HUDEP-2 (cell line): ENCODE results near the gene MRGPRX2.

Experiments
- DNase-seq, 76 experiments: peaks; one replicate each; lab custom pipeline; 2025; ENCODE audit not compliant: unreplicated experiment in 76 of 76; lab: John Stamatoyannopoulos, UW

MRGPRX2 gene

DNA sequence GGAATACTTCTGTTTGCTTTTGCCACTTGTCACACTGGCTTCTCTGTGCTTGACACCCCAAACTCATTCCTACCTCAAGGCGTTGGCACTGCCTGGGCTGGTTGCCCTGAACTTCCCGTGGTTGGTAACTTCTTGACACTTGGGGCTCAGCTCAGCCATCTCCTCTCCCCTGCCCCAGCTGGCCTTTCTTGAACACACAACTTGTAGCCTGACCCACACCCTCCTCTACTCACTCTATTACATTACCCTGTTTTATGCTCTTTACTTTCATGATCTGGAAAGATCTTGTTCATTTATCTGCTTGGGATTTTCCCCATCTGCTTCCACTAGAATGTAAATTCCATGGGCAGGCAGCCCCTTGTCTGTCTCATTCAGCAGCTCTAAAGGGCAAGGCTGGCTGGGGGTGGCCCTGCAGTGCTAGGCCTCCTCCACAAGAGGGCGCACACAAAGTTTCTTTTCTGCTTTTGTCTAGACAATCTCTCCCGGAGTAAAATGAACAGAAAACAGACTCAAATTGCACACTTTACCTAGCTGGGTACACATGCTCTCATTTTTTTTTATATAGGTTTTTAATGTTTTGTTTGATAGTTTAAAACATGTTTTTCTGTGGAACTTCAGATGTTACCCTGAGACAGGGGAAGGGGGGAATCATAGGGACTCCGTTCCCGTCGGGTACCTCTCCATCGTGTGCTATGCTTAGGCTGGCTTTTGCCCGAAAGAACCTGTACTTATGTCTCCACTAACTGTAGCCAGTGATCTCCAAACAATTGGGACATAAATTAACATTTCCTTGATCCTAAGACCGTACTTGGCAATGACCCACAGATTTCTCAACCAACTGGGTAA lies 16.4 kb upstream of the MRGPRX2 start:
- DNase-seq = peak in 42 of 76 experiments; percentile 1 to 52 (median 20)

DNA sequence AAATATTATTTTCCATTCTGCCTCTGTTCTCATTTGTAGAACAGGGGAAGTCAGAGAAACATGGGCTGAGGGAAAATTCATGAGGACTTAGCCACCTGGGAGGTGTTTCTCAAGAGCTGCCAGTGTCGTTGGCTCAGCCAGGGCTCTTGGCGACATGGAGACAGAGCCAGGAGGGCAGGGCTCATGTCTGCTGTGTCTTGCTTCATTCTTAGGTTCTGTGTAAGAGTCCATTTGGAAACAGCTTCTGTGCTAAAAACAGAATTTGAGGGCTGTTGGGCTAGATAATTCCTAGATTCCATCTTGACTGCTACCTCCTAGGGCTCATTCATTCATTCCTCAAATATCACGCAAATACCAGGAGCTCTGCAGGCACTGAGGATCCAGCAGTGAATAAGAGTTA lies 15.1 kb upstream of the MRGPRX2 start:
- DNase-seq = no peak

DNA sequence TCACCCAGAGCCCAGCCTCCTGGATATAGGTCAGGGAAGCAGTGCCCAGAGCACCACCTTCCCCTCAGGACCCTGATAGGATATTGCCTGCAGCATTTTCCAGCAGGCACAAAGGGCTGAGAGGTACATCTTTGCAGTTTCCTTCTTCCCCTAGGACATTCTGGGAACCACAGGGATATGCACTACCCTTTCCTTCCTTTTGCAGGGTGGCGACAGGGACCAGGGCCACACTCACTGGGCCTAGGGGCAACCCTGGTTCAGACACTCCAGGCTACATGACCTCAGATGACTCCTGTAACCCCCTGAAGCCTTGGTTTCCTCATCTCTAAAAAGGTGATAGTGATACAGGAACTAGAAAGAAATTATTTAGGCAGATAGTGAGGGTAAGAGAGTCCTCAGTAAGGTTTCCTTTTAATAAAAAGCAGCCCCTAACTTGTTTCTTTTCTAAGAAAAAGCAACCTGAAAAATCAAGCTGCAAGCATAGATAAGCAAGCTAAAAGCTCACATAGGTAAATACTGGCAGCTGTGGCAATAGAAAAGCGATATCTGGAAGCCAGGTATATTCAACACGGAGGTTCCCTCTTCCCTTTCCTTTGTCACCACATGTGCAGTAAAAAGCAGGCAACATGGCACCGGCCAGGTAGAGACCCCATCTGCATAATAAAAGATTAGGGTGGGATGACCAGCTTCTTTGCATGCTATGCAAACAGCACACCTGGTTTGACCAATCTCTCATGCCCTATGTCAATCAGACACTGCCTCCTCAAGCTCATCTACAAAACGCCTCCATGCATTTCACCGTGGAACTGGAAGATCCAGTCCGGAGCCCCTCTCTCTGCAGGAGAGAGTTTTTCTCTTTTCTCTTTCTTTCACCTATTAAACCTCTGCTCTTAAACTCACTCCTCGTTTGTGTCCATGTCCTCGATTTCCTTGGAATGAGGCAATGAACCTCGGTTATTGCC lies 13.2 kb upstream of the MRGPRX2 start:
- no peak for DNase-seq

DNA sequence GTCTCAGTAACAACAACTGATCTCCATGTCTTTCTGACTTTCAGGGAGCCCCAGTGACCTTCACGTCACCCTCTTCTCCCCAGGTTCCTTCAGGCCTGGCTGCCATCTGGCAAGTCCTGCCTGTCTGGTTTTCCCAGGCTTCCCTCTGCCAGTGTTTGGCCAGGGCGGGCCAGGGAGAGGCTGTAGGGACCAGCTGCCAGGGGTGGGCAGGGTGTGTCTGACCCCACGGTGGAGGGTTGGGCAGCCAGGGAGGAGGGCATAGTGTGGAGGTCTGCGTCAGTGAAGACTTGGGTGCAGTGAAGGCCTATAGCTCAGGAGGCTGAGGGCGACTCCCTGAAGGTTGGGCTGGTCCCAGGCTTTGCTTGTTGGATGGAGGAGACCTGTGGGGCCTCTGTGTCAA lies 11.9 kb upstream of the MRGPRX2 start:
- no peak for DNase-seq

DNA sequence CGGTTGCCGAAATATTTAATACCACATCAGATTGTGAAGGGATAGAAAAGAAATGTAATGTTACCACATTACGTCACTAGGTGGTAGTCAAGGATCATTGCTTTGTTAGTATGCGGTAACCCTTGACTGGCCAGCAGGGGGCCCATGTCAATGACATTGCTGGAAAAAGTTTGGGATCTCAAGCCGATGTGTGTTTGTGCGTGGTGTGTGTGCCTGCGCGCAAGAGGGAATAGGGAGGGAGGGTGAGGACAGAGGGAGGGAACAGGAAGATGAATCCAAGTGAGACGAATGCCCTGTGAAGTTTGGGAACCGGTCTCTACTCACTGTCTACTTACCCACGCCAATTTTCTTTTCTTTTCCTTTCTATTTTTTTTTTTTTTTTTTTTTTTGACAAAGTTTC lies 10.7 kb upstream of the MRGPRX2 start:
- peak in 63 of 76 experiments; percentile 1 to 71 (median 43) for DNase-seq

DNA sequence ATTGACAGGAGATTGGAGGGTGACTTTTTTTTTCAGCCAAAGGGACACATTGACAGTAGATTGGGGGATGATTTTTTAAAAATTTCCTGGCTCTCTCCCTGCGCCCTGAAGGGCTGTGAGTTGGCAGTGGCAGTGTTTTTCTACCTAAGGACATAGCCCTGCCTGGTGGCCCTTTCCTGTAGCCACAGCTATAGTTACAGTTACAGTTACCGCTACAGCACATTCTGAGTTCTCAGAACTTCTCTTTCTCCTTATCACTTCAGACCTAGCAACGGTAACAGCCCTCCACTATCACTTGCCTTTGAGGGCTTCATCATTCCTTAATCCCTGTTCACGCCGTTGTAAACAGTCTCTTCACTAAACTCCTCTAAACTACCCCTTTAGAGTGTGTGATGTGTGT lies 684 bp downstream of the MRGPRX2 start:
- DNase-seq = no peak

DNA sequence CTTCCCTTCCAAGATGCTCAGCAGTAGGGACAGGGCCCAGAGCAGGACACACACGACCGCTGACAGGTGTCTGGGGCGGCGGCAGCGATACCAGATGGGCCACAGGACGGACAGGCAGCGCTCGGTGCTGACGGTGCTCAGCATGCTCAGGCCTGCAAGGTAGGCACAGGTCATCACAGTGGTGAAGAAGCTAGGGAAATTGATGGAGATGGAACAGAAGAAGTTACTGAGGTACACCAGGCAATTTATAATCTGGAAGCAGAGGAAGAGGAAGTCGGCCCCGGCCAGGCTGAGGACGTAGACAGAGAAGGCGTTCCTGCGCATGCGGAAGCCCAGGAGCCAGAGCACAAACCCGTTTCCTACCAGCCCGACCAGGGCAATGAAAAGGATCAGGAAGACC lies 4.6 kb downstream of the MRGPRX2 start:
- DNase-seq = no peak

DNA sequence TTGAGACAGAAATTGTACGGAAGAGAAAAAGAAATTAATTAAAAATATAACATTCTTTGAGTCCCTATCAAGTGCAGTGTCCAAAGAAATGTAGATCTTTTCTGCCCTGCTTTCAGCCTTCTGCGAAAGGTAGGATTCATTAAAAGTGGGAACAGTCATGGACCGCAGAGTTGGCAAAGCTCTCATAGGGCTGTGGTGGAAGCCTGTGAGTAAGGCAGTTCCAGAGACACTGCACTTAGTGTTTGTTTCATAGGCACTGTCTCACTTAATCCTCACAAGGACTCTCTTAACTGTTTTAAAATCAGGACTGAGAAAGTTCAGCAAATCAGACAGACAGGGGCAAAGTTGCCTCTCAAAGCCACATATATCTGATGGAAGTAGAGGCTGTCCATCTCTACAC lies 5.5 kb downstream of the MRGPRX2 start:
- no peak for DNase-seq

DNA sequence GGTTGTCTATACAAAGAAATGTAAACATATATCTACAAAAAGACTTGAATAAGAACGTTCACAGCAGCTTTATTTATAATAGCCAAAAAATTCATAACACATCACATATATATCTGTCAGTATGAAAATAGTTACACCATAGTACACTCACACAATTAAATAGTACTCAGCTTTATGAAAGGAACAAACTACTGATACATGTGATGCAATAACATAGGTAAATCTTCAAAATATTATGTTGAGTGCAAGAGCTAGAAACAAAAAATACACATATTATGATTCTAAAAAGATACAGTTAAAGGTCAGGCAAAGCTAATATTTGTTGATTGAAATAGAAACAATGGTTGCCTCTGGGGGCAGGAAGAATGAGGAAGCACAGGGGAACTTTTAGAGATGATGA lies 6.6 kb downstream of the MRGPRX2 start:
- DNase-seq = no peak

DNA sequence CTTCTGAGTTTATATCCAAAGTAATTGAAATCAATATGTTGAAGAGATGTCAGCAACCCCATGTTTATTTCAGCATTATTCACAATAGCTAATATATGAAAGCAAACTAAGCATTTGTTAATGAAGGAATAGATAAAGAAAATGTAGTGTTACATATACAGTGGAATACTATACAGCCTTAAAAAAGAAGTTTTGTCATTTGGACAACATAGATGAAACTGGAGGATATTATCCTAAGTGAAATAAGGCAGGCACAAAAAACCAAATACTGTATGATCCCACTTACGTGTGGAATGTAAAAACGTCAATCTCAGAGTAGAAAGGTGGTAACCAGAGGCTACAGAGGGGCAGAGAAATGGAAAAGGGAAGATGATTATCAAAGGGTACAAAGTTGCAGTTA lies 10.2 kb downstream of the MRGPRX2 start:
- DNase-seq = no peak

DNA sequence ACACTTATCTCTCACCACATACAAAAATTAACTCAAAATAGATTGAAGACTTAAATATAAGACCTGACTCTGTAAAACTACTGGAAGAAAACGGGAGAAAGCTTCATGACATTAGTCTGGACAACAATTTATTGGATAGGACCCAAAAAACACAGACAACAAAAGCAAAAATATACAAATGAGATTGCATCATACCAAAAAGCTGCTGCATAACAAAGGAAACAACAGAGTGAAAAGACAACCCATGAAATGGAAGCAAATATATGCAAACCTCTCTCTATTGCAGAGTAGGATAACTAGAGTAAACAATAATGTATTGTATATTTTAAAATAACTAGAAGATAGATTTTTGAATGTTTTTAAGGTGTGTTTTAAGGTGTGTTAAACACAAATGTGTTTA lies 11.2 kb downstream of the MRGPRX2 start:
- no peak for DNase-seq

DNA sequence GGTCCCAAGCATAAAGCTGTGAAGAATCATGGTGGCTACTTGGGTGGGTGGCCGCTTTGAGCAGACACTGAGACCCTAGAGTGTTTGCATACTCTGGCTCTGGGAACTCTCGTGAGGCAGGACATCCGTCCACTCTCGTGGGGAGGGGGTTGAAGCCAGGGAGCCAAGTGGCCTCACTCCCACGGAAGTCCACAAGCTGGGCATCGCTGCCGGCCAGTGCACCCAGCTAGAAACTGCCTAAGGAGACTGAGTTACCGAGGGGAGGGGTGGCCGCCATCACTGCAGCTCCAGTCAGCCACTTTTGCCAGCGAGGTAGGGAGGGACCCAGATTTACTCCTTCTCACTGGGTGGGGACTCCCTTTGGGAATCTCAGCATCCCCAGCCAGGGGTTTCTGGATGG lies 20.5 kb downstream of the MRGPRX2 start:
- DNase-seq = no peak

DNA sequence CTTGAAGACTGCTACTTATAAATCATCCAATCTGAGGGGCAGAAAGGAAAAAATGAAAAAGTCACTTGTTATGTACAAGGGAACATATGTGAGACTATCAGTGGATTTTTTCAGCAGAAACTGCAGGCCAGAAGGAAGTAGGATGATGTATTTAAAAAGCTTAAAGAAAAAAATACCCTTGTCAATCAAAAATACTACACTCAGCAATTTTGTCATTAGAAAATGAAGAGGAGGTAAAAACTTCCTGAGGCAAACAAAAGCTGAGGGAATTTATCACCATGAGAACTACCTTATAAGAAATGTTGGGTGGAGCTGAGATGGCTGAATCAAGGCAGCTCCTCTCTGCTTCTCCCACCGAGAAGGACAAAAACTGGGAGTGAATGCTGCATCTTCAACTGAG lies 21.1 kb downstream of the MRGPRX2 start:
- no peak for DNase-seq

DNA sequence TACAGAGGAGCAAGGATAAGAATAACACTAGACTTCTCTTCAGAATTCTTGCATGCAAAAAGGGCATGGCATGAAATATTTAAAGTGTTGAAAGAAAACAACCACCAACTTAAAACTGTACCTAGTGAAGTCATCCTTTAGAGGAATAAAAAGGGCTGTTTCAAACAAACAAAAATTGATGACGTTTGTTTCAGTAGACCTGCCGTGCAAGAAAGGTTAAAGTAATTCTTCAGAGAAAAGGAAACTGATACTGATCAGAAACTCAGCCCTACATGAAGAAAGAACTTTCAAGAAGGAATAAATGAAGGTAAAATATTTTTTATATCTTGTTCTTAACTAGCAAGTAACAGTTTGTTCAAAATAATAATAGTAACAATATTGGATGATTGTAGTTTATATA lies 27.5 kb downstream of the MRGPRX2 start:
- no peak for DNase-seq

DNA sequence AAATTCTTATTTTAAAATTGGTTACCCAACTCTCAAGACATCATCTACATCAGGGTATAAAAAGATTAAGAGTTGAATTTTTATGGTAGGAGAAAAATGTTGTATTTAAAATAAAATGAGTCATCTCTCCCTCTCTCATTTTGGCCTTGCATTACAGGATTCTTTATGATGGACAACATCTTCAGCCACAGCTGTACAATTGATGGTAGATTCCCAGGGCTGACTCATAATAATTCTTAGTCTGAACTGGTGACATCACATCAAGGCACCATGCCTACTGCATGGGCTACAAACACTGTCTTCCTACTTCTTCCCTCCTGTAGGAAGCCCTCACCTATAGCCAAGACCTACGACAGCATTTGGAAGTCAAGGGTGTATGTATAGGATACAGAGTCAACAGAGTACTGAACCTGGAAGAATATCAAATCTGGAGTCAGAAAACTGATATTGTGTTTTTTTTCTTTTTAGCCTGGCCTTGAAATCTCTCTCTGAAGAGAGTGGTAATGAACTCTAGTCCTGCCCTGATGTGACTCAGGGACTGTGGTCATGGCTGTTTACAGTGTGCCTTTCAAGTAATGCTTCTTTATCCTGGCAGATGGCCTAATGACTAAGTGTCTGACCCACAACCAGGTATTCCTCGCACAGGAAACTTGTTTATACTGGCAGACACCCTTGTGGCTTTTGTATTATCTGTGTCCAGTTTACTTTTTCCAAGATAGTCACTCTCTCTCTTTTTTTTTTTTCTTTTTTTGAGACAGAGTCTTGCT lies 32.5 kb downstream of the MRGPRX2 start:
- DNase-seq = no peak

DNA sequence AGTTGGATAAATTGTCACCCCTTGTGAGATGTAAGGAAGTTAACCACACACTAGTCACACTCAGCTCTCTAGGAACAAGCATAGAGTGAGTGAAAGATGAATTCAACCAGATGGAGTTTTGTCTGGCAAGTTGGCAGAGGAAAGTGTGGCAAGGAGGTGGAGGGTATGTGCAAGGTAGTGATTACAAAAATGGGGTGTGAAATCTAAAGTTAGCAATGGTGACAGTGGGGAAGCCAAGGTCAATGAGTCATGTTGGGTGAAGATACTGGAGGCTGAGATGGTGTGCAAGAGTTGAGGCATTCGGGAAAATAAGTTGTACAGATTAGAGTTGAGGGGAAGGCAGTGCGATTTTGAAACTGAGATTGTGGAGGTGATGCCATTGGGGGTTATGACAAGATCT lies 33.7 kb downstream of the MRGPRX2 start:
- DNase-seq = no peak

DNA sequence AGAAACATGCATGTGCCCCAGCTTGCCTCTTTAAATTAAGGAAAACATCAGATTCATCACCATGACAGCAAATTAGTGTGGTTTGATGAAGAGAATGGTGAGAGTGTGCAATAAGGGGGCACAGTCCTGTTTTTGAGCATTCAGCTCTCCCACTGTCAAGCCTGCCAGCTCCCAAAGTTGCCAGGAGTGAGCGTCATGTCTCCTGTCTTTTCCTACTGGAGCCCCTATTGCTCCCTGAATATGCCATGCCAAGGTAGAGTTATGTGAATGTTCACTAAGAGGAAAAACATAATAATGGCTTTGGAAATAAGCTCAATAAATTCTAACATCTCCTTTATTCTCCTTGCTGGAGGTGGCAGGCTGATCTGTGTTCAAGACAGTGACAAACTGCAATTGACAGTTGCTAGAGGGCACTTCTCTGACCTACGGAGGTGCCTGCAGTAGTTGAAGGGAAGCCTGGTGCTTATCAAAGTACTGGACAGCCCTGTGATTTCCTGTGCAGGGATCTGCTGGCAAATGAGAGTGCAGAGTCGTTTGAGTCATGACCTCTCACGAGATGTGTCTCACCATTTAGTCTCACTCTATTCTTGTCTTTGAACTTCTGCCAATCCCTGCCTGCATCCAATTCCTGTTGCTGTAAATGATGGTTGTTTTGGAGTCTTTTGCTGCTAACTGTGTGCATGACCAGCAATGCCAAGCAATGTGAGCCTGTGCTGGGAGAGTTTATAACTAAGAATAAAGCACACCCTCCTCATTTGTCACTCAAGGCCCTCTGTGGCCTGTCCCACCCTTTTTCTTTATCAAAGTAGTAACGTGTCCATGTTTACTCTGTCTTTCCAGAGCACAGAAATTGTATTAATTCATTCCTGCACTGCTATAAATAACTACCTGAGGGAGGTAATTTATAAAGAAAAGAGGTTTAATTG lies 34.8 kb downstream of the MRGPRX2 start:
- no peak for DNase-seq

DNA sequence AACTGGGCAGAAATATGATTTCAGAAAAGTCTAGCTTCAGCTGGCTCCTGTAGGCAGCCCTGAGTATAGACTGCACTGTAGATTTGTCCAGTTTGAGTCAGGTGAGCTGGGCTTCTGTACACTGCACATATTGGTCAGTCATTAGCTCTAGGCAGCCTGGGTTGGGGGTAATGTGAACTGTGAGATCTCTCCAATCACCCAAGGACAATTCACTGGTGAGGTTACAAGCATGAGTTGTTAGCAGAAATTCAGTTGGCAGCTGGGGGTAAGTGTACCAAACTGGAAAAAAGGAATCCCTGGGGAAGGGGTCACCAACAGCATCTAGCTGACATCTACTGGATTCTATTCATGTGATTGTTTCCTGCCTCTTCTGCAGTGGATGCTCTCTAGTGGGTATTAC lies 39.7 kb downstream of the MRGPRX2 start:
- no peak for DNase-seq

DNA sequence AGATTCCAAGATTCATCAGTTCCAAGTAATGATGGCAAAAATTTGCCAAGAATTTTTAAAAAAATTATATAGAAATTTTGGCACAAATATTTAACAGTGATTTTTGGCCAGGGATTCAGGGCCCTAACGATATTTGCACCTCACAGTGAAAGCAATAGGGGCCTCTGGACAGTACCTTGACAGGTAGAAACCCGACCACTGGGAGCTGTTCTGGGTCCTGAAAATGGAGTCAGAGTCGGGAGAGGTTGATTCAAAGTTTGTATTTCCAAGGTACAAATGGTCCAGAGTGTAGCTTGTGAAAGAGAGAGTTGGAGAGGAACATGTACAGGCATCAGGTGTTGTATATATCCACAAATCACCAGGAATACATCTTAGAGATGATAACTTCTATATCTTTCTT lies 41.6 kb downstream of the MRGPRX2 start:
- no peak for DNase-seq
